GM21786 (cell line): Measurements from ENCODE around the gene CCDC88C.
"Not testable (repeated sequence)": the region's sequence is repeated elsewhere in the genome, so short reads cannot be mapped to it uniquely, and the experiment has no call there.

ENCODE experiments used
- ATAC-seq: cut with Tn5 transposase; IDR thresholded peaks from one replicate; pipeline ENCODE4 v1.9.1; 2021; ENCODE audit not compliant: unreplicated experiment

The CCDC88C gene

DNA sequence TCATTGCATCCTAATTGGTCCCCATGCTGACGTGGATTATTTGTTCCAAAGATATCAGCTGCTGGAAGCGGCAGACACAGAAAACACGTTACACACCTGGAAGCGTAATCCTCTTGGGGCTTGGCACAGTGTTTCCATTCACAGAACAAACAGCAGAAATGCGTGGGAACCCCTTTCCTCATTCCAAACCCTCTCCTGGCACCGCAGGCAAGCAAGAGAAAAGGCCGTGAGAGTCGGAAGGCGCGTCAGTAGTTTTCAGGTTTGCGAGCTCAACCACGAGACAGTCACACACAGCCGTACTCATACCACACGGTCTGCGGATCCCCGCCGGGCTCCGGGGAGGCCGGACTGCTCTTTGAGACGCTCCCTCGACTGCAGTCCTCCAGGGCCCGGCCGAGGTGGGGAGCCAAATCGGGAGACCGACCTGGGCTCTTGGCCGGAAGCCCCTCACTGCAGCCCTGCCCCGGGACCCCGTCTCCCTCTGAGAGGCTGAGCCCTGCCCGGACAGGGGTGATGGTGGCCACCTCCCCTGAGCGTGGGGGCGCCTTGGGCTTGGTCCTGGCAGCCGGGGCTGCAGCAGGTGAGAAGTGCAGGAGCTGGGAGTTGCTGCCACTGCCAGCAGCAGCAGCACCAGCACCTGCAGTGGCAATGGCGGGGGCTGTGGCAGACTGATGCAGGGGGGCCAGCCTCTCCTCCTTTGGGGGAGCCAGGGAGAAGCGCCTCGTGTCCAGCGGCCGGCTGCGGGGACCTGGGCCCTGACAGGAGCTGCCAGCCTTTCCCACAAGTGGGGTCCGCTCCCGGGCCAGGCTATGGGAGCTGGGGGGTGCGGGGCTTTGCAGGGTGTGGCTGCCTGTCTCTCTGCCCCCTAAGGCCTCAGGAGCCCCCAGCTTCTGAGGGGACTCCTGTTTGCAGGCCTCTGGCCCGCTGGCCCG, 145.0 kb downstream of the CCDC88C start:
- no peak for ATAC-seq

DNA sequence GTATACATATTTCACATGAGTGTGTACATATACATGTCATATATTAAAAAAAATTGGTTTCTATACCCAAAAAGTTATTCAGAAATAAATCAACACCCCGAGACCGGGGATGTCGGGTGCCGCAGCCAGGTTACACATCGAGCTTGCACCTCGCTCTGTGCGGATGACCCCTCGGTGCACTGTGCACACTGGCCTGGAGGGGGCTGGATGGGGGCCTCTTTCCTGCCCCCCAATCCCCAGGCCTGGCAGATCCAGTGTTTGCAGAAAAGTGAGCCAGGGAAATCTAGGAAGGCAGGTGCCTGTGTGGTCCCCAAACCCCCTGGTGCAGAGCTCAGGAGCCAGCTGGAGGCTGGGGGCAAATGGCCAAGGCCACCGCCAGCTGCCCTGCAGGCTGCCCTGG, 146.0 kb downstream of the CCDC88C start:
- ATAC-seq, result no peak

DNA sequence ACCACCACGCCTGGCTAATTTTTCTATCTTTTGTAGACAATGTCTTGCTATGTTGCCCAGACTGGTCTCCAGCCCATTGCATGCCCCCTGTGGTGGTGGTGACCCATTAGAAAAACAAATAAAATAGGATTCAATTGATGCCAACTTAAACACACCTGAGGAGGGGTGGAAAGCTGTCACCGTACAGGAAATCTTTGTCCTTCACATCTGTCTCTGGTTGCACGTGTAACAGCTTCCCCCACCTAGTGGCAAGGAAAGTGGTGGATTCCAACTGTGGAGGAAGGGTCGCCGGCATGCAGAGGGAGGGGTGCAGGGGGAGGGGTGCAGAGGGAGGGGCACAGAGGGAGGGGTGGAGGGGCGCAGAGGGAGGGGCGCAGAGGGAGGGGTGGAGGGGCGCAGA, 147.0 kb downstream of the CCDC88C start:
- ATAC-seq, result no peak

DNA sequence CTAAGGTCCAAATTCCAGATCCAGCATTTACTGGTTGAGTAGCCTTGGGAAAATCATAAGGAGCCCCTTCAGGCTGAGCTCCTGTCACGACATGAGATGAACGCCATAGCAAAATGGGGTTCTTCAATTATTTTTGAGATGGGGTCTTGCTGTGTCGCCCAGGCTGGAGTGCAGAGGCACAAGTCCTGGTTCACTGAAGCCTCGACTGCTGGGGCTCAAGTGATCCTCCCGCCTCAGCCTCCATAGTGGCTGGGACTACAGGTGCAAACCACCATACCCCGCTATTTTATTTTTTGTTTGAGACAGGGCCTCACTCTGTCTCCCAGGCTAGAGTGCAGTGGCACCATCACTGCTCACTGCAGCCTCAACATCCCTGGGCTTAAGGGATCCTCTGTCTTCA, 147.4 kb downstream of the CCDC88C start:
- ATAC-seq, result no peak

DNA sequence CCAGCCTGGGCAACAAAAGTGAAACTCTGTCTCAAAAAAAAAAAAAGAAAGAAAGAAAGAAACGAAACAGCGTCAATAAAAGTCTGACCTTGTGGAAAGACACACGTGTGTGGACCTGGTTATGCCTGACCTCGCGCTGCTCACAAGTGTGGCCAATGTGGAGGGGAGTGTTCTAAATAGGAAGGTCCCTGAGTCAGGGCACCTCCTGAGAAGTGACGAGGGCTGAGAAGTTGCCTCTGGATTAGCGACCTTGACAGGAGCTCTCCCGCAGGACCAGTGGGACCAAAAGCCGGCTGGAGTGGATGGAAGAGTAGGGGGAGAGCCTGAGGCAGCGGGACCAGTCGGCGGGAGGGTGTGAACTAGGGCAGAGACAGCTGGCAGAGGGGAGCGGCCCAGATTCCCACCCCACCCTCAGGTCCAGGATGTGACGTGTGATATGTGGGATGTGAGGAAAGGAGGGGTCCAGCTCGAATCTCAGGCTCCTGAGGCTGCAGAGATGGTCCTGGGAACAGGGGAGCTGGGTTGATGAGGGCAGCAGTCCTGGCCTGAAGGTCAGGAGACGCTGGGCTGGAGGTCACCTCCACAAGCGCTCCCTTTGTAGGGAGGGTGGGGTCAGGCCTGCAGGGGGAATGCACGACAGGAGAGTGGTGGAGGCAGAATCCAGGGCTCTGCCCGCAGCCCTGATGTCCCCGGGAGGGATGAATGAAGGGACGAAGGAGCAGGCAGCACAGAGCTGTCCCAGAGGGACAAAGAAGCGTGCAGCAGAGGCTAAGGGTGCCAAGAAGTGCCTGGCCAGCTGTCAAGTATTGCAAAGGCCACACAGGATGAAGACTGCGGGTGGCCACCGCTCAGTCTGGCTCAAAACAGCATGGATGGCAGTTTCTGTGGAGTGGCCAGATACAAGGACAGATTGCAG, 148.3 kb downstream of the CCDC88C start:
- ATAC-seq, result no peak

DNA sequence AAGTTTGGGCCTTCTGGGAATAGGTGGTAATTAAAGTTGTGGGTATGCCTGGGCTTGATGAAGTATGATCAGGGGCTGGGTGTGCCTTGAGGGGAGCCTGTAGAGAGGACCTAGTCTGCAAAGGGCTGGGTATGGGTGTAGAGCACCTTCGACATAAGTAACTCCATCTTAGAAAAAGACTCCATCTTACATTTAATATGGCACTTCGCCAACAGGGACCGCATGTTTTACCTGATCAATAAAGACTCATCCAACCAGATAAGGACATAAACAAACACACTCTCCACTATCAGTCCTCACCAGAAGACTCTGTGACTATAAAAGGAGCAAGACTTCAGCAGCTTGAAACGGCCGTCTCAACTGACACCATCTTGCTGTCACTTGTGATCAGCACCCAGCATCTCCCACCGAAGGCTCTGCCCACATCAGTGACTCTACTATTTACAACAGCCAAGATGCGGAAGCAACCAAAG, 149.6 kb downstream of the CCDC88C start:
- ATAC-seq, result no peak

DNA sequence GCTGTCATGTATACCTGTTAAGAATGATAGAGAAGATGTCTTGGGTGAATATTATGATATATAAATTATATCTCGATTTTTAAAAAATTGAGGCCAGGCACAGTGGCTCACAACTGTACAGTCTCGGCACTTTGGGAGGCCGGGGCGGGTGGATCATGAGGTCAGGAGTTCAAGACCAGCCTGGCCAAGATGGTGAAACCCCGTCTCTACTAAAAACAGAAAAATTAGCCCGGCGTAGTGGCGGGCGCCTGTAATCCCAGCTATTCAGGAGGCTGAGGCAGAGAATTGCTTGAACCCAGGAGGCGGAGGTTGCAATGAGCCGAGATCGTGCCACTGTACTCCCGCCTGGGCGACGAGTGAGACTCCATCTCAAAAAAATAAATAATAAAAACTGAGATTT, 151.3 kb downstream of the CCDC88C start:
- not testable (repeated sequence) for ATAC-seq

DNA sequence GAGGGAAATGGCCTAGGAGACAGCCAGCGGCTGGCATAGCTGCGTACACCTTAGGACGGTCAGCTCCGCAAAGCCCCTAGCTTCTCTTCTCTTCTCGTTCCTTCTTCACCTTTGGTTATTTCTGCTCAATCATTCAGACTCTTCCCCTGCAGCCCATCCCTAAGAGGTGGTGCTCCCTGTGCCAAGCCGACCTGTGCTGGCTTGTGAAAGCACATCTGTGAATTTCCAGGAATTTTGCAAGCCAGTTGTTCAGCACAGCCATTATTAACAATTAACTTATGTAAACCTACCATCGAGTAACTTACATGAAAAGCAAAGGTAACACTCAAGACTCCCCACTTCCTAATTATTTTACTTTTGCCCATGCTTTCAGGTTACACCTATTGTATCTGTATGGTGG, 152.2 kb downstream of the CCDC88C start:
- ATAC-seq, result no peak

DNA sequence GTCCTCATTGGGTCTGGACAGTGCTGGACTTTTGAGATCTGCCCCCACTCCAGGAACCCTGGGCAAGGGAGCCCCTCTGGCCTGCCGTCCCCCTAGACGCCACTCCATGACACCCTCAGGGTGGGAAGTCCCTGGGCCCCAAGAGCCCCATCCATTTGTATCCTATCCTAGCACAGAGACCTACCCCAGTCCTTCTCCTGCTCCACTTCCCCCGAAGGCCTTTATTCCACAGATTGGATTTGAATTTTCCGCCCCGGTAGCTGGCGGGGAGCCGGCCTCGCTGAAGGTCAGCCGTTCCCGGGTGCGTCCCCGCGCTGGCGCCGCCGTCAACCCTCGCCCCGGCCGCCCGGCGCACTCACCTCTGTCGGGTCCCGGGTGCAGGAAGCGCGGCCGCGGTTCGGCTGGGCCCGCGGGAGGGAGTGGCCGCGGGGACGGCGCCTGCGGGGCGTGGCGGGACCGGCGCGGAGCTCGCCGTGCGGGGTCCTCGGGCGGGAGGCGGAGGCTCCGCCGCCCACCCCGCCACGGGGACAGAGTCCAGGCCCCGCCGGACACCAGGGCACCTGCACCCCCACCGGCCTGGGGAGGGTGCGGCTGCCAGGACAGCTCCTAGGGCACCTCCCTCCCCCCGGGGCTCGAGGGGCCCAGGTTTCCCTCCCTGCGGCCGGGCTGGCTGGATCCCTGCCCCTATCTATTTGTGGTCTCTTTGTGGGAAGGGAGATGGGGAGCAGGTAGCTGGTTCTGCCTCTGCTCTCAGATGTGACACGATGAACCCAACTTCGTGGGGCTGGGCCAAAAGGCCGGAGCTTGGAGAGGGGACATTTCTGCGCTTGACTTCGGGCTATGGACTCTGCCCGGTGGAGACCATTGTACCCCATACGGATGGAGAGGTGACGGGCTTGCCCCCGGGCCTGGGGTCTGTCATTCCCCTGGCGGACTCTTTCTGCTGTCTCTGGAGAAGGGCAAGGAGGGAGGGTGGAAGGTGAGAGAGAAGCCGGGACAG, 153.2 kb downstream of the CCDC88C start:
- ATAC-seq, result no peak

DNA sequence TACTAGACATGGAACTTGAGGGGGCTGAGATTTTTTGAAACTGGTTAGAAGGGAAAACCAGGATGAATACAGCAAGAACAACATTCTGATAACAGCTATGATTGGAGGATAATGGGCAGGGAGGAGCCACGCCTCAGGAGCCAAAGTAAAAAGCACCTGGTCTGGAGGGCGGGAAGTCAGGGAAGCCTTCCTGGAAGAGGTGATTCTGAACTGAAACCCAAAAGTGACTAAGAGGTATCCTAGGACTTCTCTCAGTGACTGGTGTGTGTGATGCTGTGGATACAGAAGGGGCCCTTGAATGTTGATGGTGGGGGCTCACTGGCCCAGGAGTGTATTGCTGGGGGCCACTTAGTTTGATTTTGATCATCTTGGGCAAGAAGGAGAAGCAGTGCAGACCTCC, 154.3 kb downstream of the CCDC88C start:
- no peak for ATAC-seq

DNA sequence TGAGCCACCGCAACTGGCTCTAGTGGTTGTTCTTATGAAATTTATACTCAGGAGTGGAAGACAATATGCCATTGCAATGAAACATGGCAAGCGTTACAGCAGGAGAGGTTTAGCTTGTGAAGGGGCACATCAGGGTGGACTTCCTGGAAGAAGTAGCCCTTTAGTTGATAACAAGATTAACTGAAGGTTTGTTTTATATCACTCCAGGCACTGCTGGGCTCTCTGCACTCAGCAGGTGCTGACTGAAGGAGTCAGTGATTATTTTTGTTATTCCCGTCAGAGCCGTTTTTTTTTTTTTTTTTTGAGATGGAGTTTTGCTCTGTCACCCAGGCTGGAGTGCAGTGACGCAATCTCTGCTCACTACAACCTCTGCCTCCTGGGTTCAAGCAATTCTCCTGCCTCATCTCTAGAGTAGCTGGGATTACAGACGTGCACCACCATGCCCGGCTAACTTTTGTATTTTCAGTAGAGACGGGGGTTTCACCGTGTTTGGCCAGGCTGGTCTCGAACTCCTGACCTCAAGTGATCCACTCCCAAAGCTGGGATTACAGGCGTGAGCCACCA, 155.6 kb downstream of the CCDC88C start:
- ATAC-seq, result no peak

DNA sequence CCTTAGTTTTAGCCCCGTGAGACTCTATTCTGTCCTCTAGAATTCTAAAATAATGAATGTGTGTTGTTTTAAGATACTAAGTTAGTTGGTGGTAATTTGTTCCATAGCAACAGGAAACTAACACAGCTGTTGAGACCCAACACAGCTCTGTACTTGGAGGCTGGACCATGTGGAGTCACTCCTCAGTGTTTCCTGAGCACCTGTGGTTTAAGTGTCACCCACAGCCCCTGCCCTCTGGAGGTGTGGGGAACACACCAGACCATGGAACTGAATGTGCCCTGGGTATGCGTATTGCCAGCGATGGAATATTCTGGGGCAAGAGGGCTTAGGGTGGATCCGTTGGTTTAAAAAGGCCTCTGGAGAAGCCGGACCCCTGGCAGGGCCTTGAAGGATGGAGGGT, 156.5 kb downstream of the CCDC88C start:
- ATAC-seq, result no peak

DNA sequence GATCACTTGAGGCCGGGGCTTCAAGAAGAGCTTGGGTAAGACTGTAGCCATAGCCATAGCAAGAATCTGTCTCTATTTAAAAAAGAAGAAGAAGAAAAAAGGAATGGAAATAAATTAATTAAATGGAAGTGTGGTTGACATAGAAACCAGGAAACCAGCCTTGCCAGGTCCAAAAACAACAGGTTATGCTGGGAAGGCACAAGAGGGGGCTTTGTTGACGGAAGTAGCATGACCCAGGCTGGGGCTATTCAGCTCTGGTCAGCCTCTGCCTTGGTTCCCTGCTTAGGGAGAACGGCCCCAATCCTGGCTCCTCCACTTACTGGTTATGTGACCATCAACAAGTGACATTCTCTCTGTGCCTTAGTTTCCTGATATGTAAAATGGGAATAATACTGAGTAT, 158.7 kb downstream of the CCDC88C start:
- no peak for ATAC-seq

DNA sequence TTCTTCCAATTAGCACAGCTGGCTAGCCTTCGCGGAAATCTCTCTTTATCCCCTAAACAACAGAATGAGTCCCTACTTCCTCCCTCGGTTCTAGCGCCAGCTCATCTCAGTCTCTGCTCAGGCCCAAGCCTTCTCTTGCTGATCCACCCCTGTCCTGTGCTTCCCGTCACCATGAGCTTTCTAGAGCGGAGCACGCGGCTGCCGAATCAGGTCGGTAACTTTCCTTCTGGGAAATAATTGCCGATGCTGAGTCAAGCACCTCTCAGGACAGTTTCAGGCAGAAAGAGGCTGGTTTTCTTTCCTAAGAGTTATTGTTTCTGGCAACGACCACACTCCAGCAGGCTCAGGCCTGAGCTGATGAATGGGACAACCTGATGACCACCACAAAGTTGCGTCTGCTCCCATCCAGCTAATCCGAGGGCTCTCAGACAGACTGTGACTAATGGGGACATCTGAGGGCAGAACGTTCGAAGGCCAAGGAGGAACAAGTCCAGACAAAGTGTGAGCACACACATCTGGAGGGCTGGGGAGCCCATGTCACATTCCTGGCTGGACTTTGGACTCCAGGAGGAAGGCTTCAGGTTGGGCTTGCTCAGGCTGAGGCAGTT, 159.5 kb downstream of the CCDC88C start:
- no peak for ATAC-seq

DNA sequence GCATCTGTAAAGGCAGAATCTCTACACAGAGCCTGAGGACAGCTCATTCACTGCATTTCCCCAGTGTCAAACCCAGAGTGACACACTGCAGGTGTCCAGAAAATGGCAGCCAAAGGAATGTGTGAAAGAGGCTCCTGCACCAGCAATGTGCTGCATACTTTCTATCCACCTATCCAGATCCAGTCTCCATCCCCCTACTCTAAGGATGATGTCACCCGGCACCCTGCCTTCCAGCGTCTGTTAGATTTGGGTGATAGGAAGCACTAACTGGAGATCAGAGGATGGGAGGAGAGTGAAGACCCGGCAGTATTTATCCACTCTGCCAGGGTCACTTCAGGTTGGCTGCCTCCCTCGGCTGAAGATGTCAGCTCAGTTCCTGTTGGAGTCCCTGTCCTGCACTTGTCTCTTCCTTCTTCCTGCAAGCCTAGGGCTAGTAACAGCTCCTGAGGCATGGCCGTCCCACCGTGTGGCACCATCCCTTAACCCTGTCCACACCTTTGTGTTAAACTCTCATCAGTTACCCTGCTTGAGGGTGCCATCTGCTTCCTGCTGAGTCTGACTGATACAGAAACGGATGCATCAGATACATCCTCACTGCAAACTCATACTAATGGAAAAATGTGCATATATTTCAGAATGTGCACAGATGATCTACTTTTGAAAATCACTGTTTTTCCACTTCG, 160.2 kb downstream of the CCDC88C start:
- no peak for ATAC-seq

DNA sequence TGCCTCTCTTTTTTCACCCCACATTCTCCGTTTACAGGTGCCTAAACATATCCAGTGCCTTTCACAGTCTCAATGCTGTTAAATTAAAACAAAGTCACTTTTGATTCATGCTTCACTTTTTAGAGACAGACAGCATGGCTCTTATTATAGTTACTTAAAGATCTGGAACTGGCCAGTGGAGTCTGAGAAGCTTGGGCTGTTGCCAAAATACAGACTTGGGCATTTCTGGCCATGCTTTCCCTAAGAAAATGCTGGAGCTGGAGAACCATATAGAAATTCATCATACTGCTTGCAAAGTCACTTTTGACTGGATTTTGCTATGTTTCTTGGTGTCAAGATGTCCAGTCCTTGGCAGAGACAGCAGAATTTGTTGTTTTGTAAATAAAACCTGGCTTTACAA, 161.0 kb downstream of the CCDC88C start:
- ATAC-seq, result no peak

DNA sequence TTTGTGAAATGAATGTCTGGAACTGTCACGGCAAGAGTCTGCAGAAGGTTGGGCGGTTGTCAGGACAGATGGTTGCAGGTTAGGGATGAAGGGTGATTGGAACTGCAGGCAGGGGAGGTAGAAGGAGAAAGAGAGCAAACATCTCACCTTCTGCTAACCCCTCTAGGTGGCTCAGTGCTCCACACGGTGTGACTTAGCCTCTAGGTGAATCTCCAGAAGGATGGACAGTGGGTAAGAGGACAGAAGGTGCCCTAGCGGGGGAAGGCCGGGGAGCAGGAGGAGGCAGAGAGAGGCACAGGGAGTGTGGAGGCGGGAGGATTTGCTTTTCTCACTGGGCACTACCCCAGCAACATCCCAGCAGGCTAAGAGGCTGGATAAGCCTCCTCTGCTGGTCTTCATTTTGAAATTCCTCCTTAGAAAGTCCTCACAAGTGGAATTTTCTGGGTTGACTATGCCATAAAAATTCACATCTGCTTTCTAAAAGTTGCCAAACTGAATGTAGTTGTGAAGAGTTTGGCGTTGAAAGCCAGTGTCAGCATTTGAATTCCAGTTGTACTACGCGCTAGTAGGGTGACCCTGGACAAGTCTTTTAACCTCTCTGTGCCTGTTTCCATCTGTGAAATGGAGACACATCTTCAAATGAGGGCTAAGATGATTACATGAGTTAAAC, 162.5 kb downstream of the CCDC88C start:
- ATAC-seq, result no peak

DNA sequence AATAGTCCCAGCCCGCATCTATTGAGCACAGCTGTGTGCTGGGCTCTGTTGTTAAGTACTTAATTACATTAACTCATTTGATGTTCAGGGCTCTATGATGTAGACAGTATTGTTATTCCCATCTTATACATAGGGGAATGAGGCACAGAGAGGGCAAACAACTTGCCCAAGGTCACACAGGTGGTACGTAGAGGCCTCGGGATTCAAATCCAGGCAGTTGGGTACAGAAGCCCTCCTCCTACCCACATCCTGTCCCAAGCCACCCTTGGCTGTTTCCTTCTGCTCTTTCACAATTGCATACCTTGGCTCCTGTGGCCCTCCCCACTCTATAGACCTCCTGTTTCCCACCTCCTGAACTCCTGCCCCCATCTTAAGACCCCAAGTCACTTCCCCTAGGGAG, 163.2 kb downstream of the CCDC88C start:
- no peak for ATAC-seq
